ENCODE data around the gene AHR.
A peak's percentile ranks its signal among the peaks of the same experiment; 100 is the strongest.

Gene AHR

GRCh38 chr7:17275749-17276671 is 22.4 kb upstream of the AHR start:
- Histone ChIP-seq H3K4me2 (no peak overlapping the region), H3K27ac (no peak overlapping the region)

DNA sequence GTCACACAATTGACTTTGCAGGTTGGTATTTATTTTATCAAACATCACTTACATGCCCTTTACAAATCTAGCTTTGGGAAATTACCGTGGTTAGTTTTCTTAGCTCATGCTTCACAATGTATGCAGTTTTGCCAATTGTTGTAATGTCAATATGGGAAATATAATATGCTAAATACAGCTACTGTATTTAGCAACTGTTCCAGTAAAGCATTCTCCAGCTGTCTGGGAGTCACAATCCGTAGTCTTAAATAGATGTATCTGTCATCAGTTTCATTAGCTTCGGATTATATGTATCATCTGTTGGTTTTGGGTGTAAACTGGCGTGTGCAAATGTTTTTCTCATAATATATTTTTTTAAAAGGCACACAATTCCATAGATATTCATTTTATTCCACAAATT is 19.4 kb upstream of the AHR start:
- Histone ChIP-seq H3K27ac (no peak overlapping the region), H3K4me3 (no peak overlapping the region), H3K4me2 (no peak overlapping the region), H4K20me1 (no peaks in the 10 kb centered on the region), H3K36me3 (no peaks in the 10 kb centered on the region), H3K27me3 (peaks cover 0 to 18% (median 0%) of the 10 kb centered on the region in 11 experiments; a peak in 3 of 22 replicates), H3K9ac (no peak overlapping the region), H3K4me1 (peaks cover 0 to 15% (median 9%) of the 10 kb centered on the region in 10 experiments; a peak in 11 of 20 replicates), H3K9me3 (replicated peaks in 1 of 11) (peaks cover 0 to 6% (median 0%) of the 10 kb centered on the region in 11 experiments; a peak in 4 of 22 replicates)
- TF ChIP-seq Cebpa-rat (IDR thresholded peaks at IDR 0.05), result no peak

More at GRCh38 chr7:17275749-17276671, 22.4 kb upstream of the AHR start:
- peaks cover 0 to 17% (median 9%) of the 10 kb centered on the region in 10 experiments; a peak in 11 of 20 replicates for H3K4me1 ChIP-seq
- H3K9me3 ChIP-seq (replicated peaks in 1 of 11), result peaks cover 8 to 35% (median 10%) of the 10 kb centered on the region in 11 experiments
- no peak for TF ChIP-seq Cebpa-rat (IDR thresholded peaks at IDR 0.05)
- H3K4me3 ChIP-seq, result no peak overlapping the region
- H3K27me3 ChIP-seq, result peaks cover 0 to 41% (median 0%) of the 10 kb centered on the region in 11 experiments; a peak in 4 of 22 replicates
- 0 out of 22 replicates have a peak, but pooled peaks cover 0 to 6% (median 0%) of the 10 kb centered on the region in 11 experiments for H3K36me3 ChIP-seq
- no peaks in the 10 kb centered on the region for H4K20me1 ChIP-seq
- H3K9ac ChIP-seq, result no peak overlapping the region

- H3K4me1 ChIP-seq, result 0 out of 20 replicates have a peak, but pooled peaks cover 0 to 4% (median 0%) of the 10 kb centered on the region in 10 experiments
- no peak overlapping the region for H3K4me2 ChIP-seq
- H3K9ac ChIP-seq, result no peak overlapping the region
- H3K27me3 ChIP-seq, result no peaks in the 10 kb centered on the region
- H4K20me1 ChIP-seq, result no peaks in the 10 kb centered on the region
- H3K36me3 ChIP-seq, result no peaks in the 10 kb centered on the region
- H3K4me3 ChIP-seq, result no peak overlapping the region
- no peak for TF ChIP-seq Cebpa-rat (IDR thresholded peaks at IDR 0.05)
- no peak overlapping the region for H3K27ac ChIP-seq
- H3K9me3 ChIP-seq (replicated peaks in 1 of 11), result no peaks in the 10 kb centered on the region
Measured at GRCh38 chr7:17289074-17289645, 9.3 kb upstream of the AHR start.

DNA sequence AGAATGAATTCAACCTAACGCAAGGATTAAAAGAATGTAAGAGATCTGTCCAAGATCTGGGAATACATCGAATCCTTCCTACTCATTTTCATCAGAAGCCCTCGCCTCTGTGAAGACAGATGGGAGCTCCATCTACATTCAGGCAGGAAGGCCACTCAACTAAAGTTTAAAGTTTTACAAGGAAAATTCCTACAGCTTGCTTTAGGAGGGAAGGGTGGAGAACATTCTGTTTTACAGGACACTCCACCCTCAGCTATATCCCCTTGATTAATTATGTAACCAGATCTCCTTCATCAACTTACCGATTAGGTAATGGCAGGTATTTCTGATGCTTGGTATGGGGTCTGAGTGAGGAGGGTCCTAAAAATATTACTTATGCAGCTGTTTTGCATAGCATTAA is 5.6 kb upstream of the AHR start:
- peaks cover 0 to 12% (median 7%) of the 10 kb centered on the region in 10 experiments; a peak in 10 of 20 replicates for H3K4me1 ChIP-seq
- no peak overlapping the region for H3K27ac ChIP-seq
- no peak for TF ChIP-seq Cebpa-rat (IDR thresholded peaks at IDR 0.05)
- H3K36me3 ChIP-seq, result no peaks in the 10 kb centered on the region
- no peaks in the 10 kb centered on the region for H4K20me1 ChIP-seq
- H3K9ac ChIP-seq, result no peak overlapping the region
- peaks cover 0 to 2% (median 0%) of the 10 kb centered on the region in 11 experiments; a peak in 3 of 22 replicates for H3K9me3 ChIP-seq (replicated peaks in 1 of 11)
- no peak overlapping the region for H3K4me2 ChIP-seq
- no peak overlapping the region for H3K4me3 ChIP-seq
- H3K27me3 ChIP-seq, result peaks cover 7 to 18% (median 11%) of the 10 kb centered on the region in 11 experiments

DNA sequence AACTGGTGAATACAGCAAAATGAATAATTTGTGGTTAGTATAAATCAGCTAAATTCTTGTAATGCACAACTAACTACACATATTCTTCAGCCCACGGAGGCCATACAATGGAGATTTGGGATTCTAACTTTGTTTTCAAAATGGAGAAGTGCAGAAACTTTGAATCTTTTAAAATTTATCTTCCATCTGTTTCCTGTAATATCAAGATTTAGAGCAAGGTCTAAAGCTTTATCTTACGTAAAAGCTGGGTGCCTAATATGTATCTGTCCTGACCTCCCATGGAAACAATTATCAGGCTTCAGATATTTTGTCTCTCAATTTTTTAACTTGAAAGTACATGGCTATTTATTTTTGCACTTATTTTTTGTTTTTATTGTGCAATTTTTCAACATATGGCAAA is 5.0 kb upstream of the AHR start:
- Histone ChIP-seq H3K9me3 (replicated peaks in 1 of 11) (peaks cover 0 to 8% (median 4%) of the 10 kb centered on the region in 11 experiments; a peak in 12 of 22 replicates), H3K4me1 (peaks cover 0 to 13% (median 7%) of the 10 kb centered on the region in 10 experiments; a peak in 10 of 20 replicates), H3K27me3 (peaks cover 13 to 24% (median 17%) of the 10 kb centered on the region in 11 experiments), H3K36me3 (no peaks in the 10 kb centered on the region), H3K9ac (no peak overlapping the region), H3K4me2 (no peak overlapping the region), H4K20me1 (no peaks in the 10 kb centered on the region), H3K4me3 (no peak overlapping the region), H3K27ac (no peak overlapping the region)
- no peak for TF ChIP-seq Cebpa-rat (IDR thresholded peaks at IDR 0.05)

DNA sequence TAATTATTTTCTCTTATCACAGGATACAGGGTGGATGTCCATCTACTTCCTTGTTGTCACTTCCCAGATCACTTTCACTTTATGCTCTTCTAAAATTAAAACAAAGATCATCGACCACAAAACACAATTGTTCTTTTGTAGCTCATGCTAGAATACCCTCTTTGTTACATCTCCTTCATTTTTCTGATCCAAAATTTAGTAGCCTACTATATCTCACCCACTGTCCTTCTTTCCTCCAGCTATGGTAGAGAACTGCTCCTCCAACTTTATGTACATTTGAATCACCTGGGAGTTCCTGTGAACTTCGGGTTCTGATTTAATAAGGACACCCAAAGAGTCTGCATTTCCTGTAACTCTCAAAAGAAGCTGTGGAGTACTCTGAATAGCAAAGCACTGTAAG is 1.2 kb upstream of the AHR start:
- 0 out of 20 replicates have a peak overlapping the region, but pooled peaks of 1 of the 10 experiments have one; percentile 6 for H3K4me3 ChIP-seq
- H3K4me1 ChIP-seq, result peaks cover 9 to 28% (median 18%) of the 10 kb centered on the region in 10 experiments
- H3K27me3 ChIP-seq, result peaks cover 37 to 54% (median 46%) of the 10 kb centered on the region in 11 experiments
- H3K9me3 ChIP-seq (replicated peaks in 1 of 11), result peaks cover 0 to 15% (median 6%) of the 10 kb centered on the region in 11 experiments; a peak in 12 of 22 replicates
- peaks cover 0 to 5% (median 0%) of the 10 kb centered on the region in 11 experiments; a peak in 1 of 22 replicates for H4K20me1 ChIP-seq
- H3K36me3 ChIP-seq, result no peaks in the 10 kb centered on the region
- H3K9ac ChIP-seq, result no peak overlapping the region
- peak overlapping the region; percentile 7 to 73 (median 35); a peak in 16 of 22 replicates for H3K4me2 ChIP-seq
- no peak overlapping the region for H3K27ac ChIP-seq
- TF ChIP-seq Cebpa-rat (IDR thresholded peaks at IDR 0.05), result no peak

- Histone ChIP-seq H3K36me3 (no peaks in the 10 kb centered on the region), H3K27ac (peak overlapping the region in 3 of 11 experiments; percentile 57 to 73 (median 70); a peak in 7 of 22 replicates), H3K9me3 (replicated peaks in 1 of 11) (peaks cover 0 to 15% (median 6%) of the 10 kb centered on the region in 11 experiments; a peak in 12 of 22 replicates), H4K20me1 (peaks cover 0 to 5% (median 0%) of the 10 kb centered on the region in 11 experiments; a peak in 1 of 22 replicates), H3K4me1 (peaks cover 9 to 28% (median 18%) of the 10 kb centered on the region in 10 experiments), H3K4me2 (peak overlapping the region; percentile 93 to 100 (median 98)), H3K9ac (peak overlapping the region in 8 of 11 experiments; percentile 4 to 81 (median 56); a peak in 11 of 22 replicates), H3K4me3 (peak overlapping the region; percentile 52 to 85 (median 64)), H3K27me3 (peaks cover 37 to 54% (median 46%) of the 10 kb centered on the region in 11 experiments)
- no peak for TF ChIP-seq Cebpa-rat (IDR thresholded peaks at IDR 0.05)
Measured at GRCh38 chr7:17298840-17299482, 509 bp downstream of the AHR start.

DNA sequence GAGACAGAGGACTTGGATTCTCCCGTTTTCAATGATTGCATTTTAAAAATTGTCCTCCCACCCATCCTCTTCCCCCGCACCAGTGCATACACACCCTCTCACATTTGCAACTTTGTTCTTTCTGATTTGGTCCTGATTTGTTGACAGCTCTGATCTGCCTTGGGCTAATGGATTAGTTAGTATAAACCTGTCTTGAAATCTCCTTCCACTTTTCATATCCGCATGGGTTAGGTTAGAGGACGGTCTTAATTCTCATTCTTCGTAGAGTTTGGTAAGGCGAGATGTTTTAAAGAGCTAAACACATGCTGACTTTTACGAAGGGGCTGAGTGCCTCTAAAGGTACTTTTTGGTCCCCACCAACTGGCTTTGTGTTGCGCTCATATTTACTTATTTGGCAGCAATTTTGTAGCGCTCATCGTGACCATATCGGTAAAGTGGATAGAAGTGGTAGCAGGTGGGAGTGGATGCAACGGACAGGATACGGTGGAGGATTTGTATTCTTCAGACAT is 1.1 kb downstream of the AHR start:
- Histone ChIP-seq H4K20me1 (peaks cover 0 to 5% (median 0%) of the 10 kb centered on the region in 11 experiments; a peak in 1 of 22 replicates), H3K4me1 (peaks cover 9 to 31% (median 18%) of the 10 kb centered on the region in 10 experiments), H3K9ac (peak overlapping the region in 7 of 11 experiments; percentile 7 to 81 (median 65); a peak in 10 of 22 replicates), H3K27me3 (peaks cover 37 to 54% (median 46%) of the 10 kb centered on the region in 11 experiments), H3K27ac (peak overlapping the region in 3 of 11 experiments; percentile 57 to 73 (median 70); a peak in 6 of 22 replicates), H3K9me3 (replicated peaks in 1 of 11) (peaks cover 0 to 15% (median 6%) of the 10 kb centered on the region in 11 experiments; a peak in 12 of 22 replicates), H3K4me2 (peak overlapping the region; percentile 93 to 100 (median 98)), H3K4me3 (peak overlapping the region; percentile 52 to 85 (median 64)), H3K36me3 (no peaks in the 10 kb centered on the region)
- TF ChIP-seq Cebpa-rat (IDR thresholded peaks at IDR 0.05), result no peak
